PC-9 (cell line): ENCODE data around the gene PPP2R5C. TPM values are rescaled to one million over a fixed set of nuclear protein-coding genes. Genes with fewer than 3 reads are reported as not detected.

ENCODE experiments used
- BruUV-seq: library from RNA; stranded (reverse); fragments of 400-500 nt; replicated peaks from 2 replicates; lab custom pipeline; 2021; lab: Mats Ljungman, UMichigan
- CTCF ChIA-PET: fragments of 300-600 bp; sonication (Branson Sonifier 250); formaldehyde crosslinking; loops from one replicate; lab custom pipeline; 2022; ENCODE audit warnings: antibody characterized with exemption; lab: Charles Lee
- POLR2A ChIA-PET: fragments of 300-600 bp; sonication (Branson Sonifier 250); formaldehyde crosslinking; loops from one replicate; lab custom pipeline; 2022; ENCODE audit warnings: antibody characterized with exemption; ENCODE audit not compliant: unreplicated experiment; lab: Charles Lee
- DNase-seq, 2 experiments: peaks; one replicate each; pipeline versions ENCODE4 v3.0.0 to v3.0.0-alpha.2; 2015 to 2022; ENCODE audit warnings: mixed read lengths in 1 of 2
- H2AFZ ChIP-seq: fragments of 200-600 bp; sonication (generic); 2 replicates; pipeline ENCODE4 v1.8.1; 2017; ENCODE audit warnings: antibody characterized with exemption
- H3F3A ChIP-seq: fragments of 200-600 bp; sonication (generic); 2 replicates; pipeline ENCODE4 v1.8.1; 2017; ENCODE audit warnings: antibody characterized with exemption, mild to moderate bottlenecking, low read depth; ENCODE audit not compliant: insufficient read depth
- H3K27ac ChIP-seq: fragments of 200-600 bp; sonication (generic); 2 replicates; pipeline ENCODE4 v1.6.1; 2016; ENCODE audit warnings: mixed run types
- H3K27me3 ChIP-seq: fragments of 200-600 bp; sonication (generic); 2 replicates; pipeline ENCODE4 v1.6.1; 2016; ENCODE audit warnings: low read depth, mixed run types; ENCODE audit not compliant: insufficient read depth
- H3K36me3 ChIP-seq: fragments of 200-600 bp; sonication (generic); 2 replicates; pipeline ENCODE4 v1.6.1; 2016; ENCODE audit warnings: low read depth, mixed run types
- H3K4me1 ChIP-seq: fragments of 200-600 bp; sonication (generic); replicated peaks from 2 replicates; pipeline ENCODE4 v1.6.1; 2016; ENCODE audit warnings: mixed run types; ENCODE audit not compliant: insufficient read depth
- H3K4me2 ChIP-seq: fragments of 200-600 bp; sonication (generic); 2 replicates; pipeline ENCODE4 v1.6.1; 2017; ENCODE audit warnings: mixed run types
- H3K4me3 ChIP-seq: fragments of 200-600 bp; sonication (generic); 2 replicates; pipeline ENCODE4 v1.6.1; 2016; ENCODE audit warnings: mixed run types
- H3K79me2 ChIP-seq: fragments of 200-600 bp; sonication (generic); 2 replicates; pipeline ENCODE4 v1.6.1; 2017; ENCODE audit warnings: low read depth, mixed run types
- H3K9me2 ChIP-seq: fragments of 200-600 bp; sonication (generic); 2 replicates; pipeline ENCODE4 v1.8.1; 2017; ENCODE audit warnings: mild to moderate bottlenecking; ENCODE audit not compliant: insufficient read depth
- H3K9me3 ChIP-seq: fragments of 200-600 bp; sonication (generic); 2 replicates; pipeline ENCODE4 v1.8.1; 2016; ENCODE audit warnings: low read depth; ENCODE audit not compliant: insufficient read depth
- H4K20me1 ChIP-seq: fragments of 200-600 bp; sonication (generic); 2 replicates; pipeline ENCODE4 v1.8.1; 2017; ENCODE audit not compliant: insufficient read depth
- CTCF ChIP-seq: fragments of 200-600 bp; sonication (generic); conservative IDR thresholded peaks from 2 replicates; pipeline ENCODE4 v1.6.1; 2017; ENCODE audit warnings: mixed run types, antibody characterized with exemption, mild to moderate bottlenecking, moderate library complexity
- EZH2 ChIP-seq: fragments of 200-600 bp; sonication (generic); IDR thresholded peaks from 2 replicates; pipeline ENCODE4 v1.8.0; 2017; ENCODE audit warnings: antibody characterized with exemption, low read depth
- intact Hi-C: fragments of 100-400 bp; cut with micrococcal nuclease; formaldehyde crosslinking; loops from one replicate; pipeline ENCODE4 v1.10.0; 2022; ENCODE audit not compliant: unreplicated experiment
- total RNA-seq: library from RNA; stranded (reverse); gene quantifications from 2 replicates; pipeline ENCODE4 v1.2.3, GENCODE V29; 2021

Gene PPP2R5C
- total RNA-seq, 1 experiment from 2014 or later = 401 TPM

DNA sequence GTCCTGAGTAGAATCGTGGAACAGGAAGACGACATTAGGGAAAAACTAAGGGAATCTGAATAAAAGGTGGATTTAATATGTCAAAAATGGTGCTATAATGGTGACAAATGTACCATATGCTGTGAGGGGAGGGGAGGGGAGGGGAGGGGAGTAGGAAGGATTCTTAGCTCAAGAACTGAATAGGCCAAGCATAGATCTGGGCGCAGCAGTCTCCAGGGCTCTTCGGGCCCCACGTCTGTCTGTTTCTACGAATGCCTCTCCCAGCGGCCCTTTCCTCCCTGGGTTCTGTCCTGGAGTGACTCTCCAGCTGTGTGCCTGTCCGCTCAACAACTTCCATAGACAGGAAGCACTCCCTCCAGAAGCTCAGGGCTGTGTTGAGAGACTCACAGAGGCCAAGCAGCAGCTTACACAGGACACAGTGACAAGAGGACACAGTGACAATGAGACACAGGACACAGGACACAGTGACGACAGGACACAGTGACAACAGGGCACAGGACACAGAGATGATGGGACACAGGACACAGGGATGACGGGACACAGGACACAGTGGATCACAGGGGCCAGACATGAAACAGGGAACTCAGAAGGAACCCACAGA is 42.4 kb upstream of the PPP2R5C start:
- peak in 1 of 2 experiments; percentile 34 for DNase-seq
- intact Hi-C loops = no loop called here
- no peak overlapping the region for H3K4me3 ChIP-seq
- TF ChIP-seq EZH2 (no peak), CTCF (no peak)
- no peak overlapping the region for H2AFZ ChIP-seq
- ChIA-PET POLR2A (interaction anchor here (0.6 kb wide), 1 partner anchor 518 kb away, joined by 7 read pairs; no protein-coding TSS in a partner anchor), CTCF (no interaction called here)
- no peaks in the 10 kb centered on the region for H3K79me2 ChIP-seq
- no TSS peak for BruUV-seq
- H3K36me3 ChIP-seq = no peaks in the 10 kb centered on the region
- H4K20me1 ChIP-seq = no peaks in the 10 kb centered on the region
- H3K4me1 ChIP-seq = peaks cover 20% of the 10 kb centered on the region
- no peak overlapping the region for H3K27ac ChIP-seq
- no peak overlapping the region for H3K4me2 ChIP-seq
- H3K9me2 ChIP-seq = no peaks in the 10 kb centered on the region
- peaks cover 31% of the 10 kb centered on the region; the same call in 1 of the 2 replicates for H3F3A ChIP-seq
- peaks cover 5% of the 10 kb centered on the region; the same call in 1 of the 2 replicates for H3K9me3 ChIP-seq
- H3K27me3 ChIP-seq = no peaks in the 10 kb centered on the region

DNA sequence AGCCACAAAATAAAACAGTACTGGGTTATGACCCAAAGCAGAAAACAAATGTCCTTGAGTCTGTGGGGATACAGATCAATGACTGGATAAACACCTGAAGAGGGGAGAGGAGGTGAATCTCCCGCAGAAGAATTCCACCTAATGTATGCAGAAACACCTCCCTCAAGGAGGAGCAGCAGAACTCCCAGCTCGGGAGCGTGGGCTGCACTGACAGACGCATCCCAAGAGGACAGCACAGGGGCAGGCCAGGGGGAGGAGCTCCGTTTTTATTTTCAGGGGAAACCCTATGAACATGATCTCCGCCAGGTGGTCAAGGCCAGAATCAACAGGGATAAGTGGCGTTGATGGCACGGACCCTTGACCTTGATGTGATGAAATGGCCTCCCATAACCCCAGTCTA is 41.8 kb upstream of the PPP2R5C start:
- Histone ChIP-seq H3K4me3 (no peak overlapping the region), H3K36me3 (no peaks in the 10 kb centered on the region), H3K9me2 (no peaks in the 10 kb centered on the region), H3K79me2 (no peaks in the 10 kb centered on the region), H3F3A (peaks cover 31% of the 10 kb centered on the region; the same call in 1 of the 2 replicates), H3K27ac (no peak overlapping the region), H2AFZ (no peak overlapping the region), H4K20me1 (no peaks in the 10 kb centered on the region), H3K27me3 (no peaks in the 10 kb centered on the region), H3K4me2 (no peak overlapping the region), H3K4me1 (peaks cover 20% of the 10 kb centered on the region), H3K9me3 (no peaks in the 10 kb centered on the region)
- ChIA-PET POLR2A (interaction anchor here (0.6 kb wide), 1 partner anchor 517 kb away, joined by 7 read pairs; no protein-coding TSS in a partner anchor), CTCF (no interaction called here)
- TF ChIP-seq EZH2 = no peak
- TF ChIP-seq CTCF = no peak
- DNase-seq = peak in 1 of 2 experiments; percentile 33
- BruUV-seq = no TSS peak
- intact Hi-C loops = no loop called here

GRCh38 chr14:101721111-101721510 is 40.4 kb upstream of the PPP2R5C start:
- Histone ChIP-seq H3K79me2 (no peaks in the 10 kb centered on the region), H3K9me3 (no peaks in the 10 kb centered on the region), H3K36me3 (no peaks in the 10 kb centered on the region), H3F3A (peaks cover 34% of the 10 kb centered on the region), H3K27me3 (no peaks in the 10 kb centered on the region), H3K27ac (no peak overlapping the region; the same call in 1 of the 2 replicates), H4K20me1 (no peaks in the 10 kb centered on the region), H3K4me1 (peaks cover 20% of the 10 kb centered on the region), H3K4me2 (no peak overlapping the region), H3K9me2 (no peaks in the 10 kb centered on the region), H2AFZ (no peak overlapping the region), H3K4me3 (no peak overlapping the region)
- intact Hi-C loops = no loop called here
- DNase-seq = peak in 1 of 2 experiments; percentile 9
- ChIA-PET POLR2A (no interaction called here), CTCF (no interaction called here)
- TF ChIP-seq CTCF = no peak
- TF ChIP-seq EZH2 = no peak
- no TSS peak for BruUV-seq
